Hepatocyte (in vitro differentiated cells): Measurements from ENCODE around the gene ABI3. TPM values are rescaled to one million over a fixed set of nuclear protein-coding genes. Genes with fewer than 3 reads are reported as not detected.

ENCODE experiments used
- DNase-seq: peaks from one replicate; pipeline ENCODE4 v3.0.0-alpha.2; 2016; ENCODE audit warnings: low spot score
- H2AFZ ChIP-seq: fragments of 200-600 bp; sonication (generic); 2 replicates; pipeline ENCODE4 v1.6.0; 2016; ENCODE audit warnings: antibody characterized with exemption, mild to moderate bottlenecking
- H3K27ac ChIP-seq: fragments of 200-600 bp; sonication (generic); 2 replicates; pipeline ENCODE4 v1.5.1; 2016; ENCODE audit warnings: mild to moderate bottlenecking
- H3K27me3 ChIP-seq: fragments of 200-600 bp; sonication (generic); 2 replicates; pipeline ENCODE4 v1.6.1; 2016
- H3K36me3 ChIP-seq: fragments of 200-600 bp; sonication (generic); replicated peaks from 2 replicates; pipeline ENCODE4 v1.5.1; 2016; ENCODE audit warnings: low read depth; ENCODE audit not compliant: insufficient read depth
- H3K4me1 ChIP-seq: fragments of 200-600 bp; sonication (generic); 2 replicates; pipeline ENCODE4 v1.5.1; 2016; ENCODE audit warnings: mild to moderate bottlenecking, moderate library complexity; ENCODE audit not compliant: insufficient read depth
- H3K4me2 ChIP-seq: fragments of 200-600 bp; sonication (generic); 2 replicates; pipeline ENCODE4 v1.6.0; 2016
- H3K4me3 ChIP-seq: fragments of 200-600 bp; sonication (generic); 2 replicates; pipeline ENCODE4 v1.5.1; 2016; ENCODE audit warnings: mild to moderate bottlenecking
- H3K79me2 ChIP-seq: fragments of 200-600 bp; sonication (generic); 2 replicates; pipeline ENCODE4 v1.6.0; 2017; ENCODE audit warnings: mild to moderate bottlenecking
- H3K9me2 ChIP-seq: fragments of 200-600 bp; sonication (generic); replicated peaks from 2 replicates; pipeline ENCODE4 v1.6.0; 2017; ENCODE audit warnings: mild to moderate bottlenecking; ENCODE audit not compliant: insufficient read depth
- H3K9me3 ChIP-seq: fragments of 200-600 bp; sonication (generic); 2 replicates; pipeline ENCODE4 v1.5.1; 2016; ENCODE audit warnings: low read depth, mild to moderate bottlenecking
- H4K20me1 ChIP-seq: fragments of 200-600 bp; sonication (generic); 2 replicates; pipeline ENCODE4 v1.6.0; 2016; ENCODE audit warnings: mild to moderate bottlenecking; ENCODE audit not compliant: insufficient read depth, poor library complexity, severe bottlenecking
- EZH2 ChIP-seq: fragments of 200-600 bp; sonication (generic); IDR thresholded peaks from 2 replicates; pipeline ENCODE4 v1.6.1; 2016; ENCODE audit warnings: antibody characterized with exemption, mild to moderate bottlenecking, borderline replicate concordance
- EZH2phosphoT487 ChIP-seq: fragments of 200-600 bp; sonication (generic); IDR thresholded peaks from one replicate; pipeline ENCODE4 v1.6.1; 2018; ENCODE audit warnings: antibody characterized with exemption, mild to moderate bottlenecking, low read depth, moderate library complexity; ENCODE audit not compliant: unreplicated experiment, severe bottlenecking
- WGBS: methylation state at CpG from one replicate; pipeline ENCODE4 v1.1.6; 2016; ENCODE audit warnings: low lambda C conversion rate; ENCODE audit errors: missing lambda C conversion rate; 5-methylcytosine and 5-hydroxymethylcytosine counted together
- polyA plus RNA-seq: library from polyadenylated mRNA; unstranded; fragments of >200 nt; fragmentation: Nextera tagmentation; extraction: Ambion mirVana; gene quantifications from 2 replicates; pipeline ENCODE4 v1.2.1, GENCODE V29; 2016
- total RNA-seq: library from RNA; depleted of rRNA; stranded (reverse); fragments of >200 nt; gene quantifications from 2 replicates; pipeline ENCODE4 v1.2.3, GENCODE V29; 2014
- TF ChIP-seq, protein P1 (sequence below): fragments of 200-600 bp; sonication (generic); IDR thresholded peaks from 2 replicates; pipeline ENCODE4 v1.5.1; 2016; ENCODE audit warnings: antibody characterized with exemption, mild to moderate bottlenecking; ENCODE audit not compliant: poor library complexity

ABI3 gene
- total and polyA plus RNA-seq, 2 experiments from 2014 or later, result 0.13 to 0.29 TPM

DNA sequence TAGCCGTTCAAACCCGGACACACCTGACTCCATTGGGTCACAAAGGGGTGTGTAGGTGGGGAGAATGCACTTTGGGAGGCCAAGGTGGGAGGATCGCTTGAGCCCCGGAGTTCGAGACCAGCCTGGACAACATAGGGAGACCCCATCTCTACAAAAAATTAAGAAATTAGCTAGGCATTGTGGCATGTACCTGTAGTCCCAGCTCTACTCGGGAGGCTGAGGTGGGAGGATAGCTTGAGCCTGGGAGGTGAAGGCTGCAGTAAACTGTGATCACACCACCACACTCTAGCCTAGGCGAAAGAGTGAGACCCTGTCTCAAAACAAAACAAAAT lies 21.0 kb downstream of the ABI3 start:
- WGBS, result 76% methylated on average over 7 of the region's 7 CpGs
- no peaks in the 10 kb centered on the region for H3K9me3 ChIP-seq
- H3K36me3 ChIP-seq, result no peaks in the 10 kb centered on the region
- no peak overlapping the region for H3K27ac ChIP-seq
- H3K9me2 ChIP-seq, result no peaks in the 10 kb centered on the region
- peak overlapping the region; percentile 47 for H2AFZ ChIP-seq
- H3K4me2 ChIP-seq, result no peak overlapping the region
- H3K79me2 ChIP-seq, result no peaks in the 10 kb centered on the region
- peaks cover 34% of the 10 kb centered on the region for H3K27me3 ChIP-seq
- no peaks in the 10 kb centered on the region for H4K20me1 ChIP-seq
- DNase-seq, result no peak
- peaks cover 6% of the 10 kb centered on the region for H3K4me1 ChIP-seq
- no peak overlapping the region for H3K4me3 ChIP-seq
- TF ChIP-seq EZH2 (no peak), EZH2phosphoT487 (no peak)
- TF ChIP-seq, protein P1, sequence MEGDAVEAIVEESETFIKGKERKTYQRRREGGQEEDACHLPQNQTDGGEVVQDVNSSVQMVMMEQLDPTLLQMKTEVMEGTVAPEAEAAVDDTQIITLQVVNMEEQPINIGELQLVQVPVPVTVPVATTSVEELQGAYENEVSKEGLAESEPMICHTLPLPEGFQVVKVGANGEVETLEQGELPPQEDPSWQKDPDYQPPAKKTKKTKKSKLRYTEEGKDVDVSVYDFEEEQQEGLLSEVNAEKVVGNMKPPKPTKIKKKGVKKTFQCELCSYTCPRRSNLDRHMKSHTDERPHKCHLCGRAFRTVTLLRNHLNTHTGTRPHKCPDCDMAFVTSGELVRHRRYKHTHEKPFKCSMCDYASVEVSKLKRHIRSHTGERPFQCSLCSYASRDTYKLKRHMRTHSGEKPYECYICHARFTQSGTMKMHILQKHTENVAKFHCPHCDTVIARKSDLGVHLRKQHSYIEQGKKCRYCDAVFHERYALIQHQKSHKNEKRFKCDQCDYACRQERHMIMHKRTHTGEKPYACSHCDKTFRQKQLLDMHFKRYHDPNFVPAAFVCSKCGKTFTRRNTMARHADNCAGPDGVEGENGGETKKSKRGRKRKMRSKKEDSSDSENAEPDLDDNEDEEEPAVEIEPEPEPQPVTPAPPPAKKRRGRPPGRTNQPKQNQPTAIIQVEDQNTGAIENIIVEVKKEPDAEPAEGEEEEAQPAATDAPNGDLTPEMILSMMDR, result no peak

DNA sequence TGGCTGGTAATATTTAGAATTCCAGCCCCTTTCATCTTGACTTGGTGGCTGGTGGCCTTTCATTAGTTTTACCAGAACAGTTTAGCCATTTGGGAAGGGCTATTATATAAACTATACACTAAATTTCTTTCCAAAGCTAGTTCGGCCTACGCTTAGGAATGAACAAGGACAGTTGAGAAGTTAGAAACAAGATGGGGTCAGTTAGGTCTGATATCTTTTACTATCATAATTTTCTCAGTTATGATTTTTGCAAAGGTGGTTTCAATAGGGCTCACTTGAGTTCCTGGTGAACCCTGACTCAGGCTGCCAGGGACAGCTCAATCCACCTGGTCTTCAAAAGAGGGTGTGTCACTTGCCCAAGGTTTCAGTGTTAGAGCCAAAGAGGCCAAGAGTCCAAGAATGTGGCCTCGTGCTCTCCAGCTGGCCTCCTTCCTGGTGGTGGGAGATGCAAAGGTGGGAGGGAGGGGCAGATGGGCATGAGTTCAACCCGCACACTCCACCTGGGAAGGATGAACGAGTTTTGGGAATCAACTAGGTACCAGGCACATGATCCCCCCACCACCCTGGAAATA lies 24.1 kb downstream of the ABI3 start:
- H3K36me3 ChIP-seq, result no peaks in the 10 kb centered on the region
- no peak for DNase-seq
- no peak overlapping the region for H3K4me3 ChIP-seq
- H3K9me2 ChIP-seq, result no peaks in the 10 kb centered on the region
- no peaks in the 10 kb centered on the region for H4K20me1 ChIP-seq
- no peak overlapping the region for H3K4me2 ChIP-seq
- TF ChIP-seq EZH2 (no peak), EZH2phosphoT487 (no peak)
- TF ChIP-seq, protein P1, result no peak
- H3K27ac ChIP-seq, result no peak overlapping the region
- peaks cover 6% of the 10 kb centered on the region for H3K4me1 ChIP-seq
- H3K79me2 ChIP-seq, result no peaks in the 10 kb centered on the region
- H2AFZ ChIP-seq, result no peak overlapping the region
- peaks cover 19% of the 10 kb centered on the region for H3K27me3 ChIP-seq
- no peaks in the 10 kb centered on the region for H3K9me3 ChIP-seq
- 88% methylated on average over 5 of the region's 5 CpGs for WGBS

DNA sequence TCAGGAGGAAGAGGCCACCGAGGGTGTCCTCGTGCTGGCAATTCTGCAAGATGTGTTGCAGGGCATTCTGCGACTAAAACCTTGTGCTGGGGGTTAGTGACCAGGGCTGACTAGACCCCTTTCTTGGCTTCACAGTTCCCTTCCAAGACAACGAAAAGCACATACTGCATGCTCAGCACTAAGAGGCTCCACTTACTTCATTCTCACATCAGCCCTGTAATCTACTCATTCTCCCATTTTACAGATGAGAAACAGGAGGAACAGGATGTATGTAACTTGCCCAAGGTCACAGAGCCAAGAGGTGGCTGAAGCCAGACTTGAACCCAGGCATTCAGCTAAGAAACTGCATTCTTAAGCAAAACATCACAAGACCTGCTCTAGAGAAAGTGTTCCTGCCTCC lies 25.4 kb downstream of the ABI3 start:
- 81% methylated on average over 4 of the region's 4 CpGs for WGBS
- H3K36me3 ChIP-seq, result no peaks in the 10 kb centered on the region
- H3K4me2 ChIP-seq, result no peak overlapping the region
- H3K9me3 ChIP-seq, result no peaks in the 10 kb centered on the region
- no peaks in the 10 kb centered on the region for H4K20me1 ChIP-seq
- no peaks in the 10 kb centered on the region for H3K9me2 ChIP-seq
- peaks cover 11% of the 10 kb centered on the region for H3K27me3 ChIP-seq
- no peak for DNase-seq
- TF ChIP-seq EZH2phosphoT487 (no peak), EZH2 (no peak)
- TF ChIP-seq, protein P1, result no peak
- no peaks in the 10 kb centered on the region for H3K79me2 ChIP-seq
- no peaks in the 10 kb centered on the region for H3K4me1 ChIP-seq
- H3K27ac ChIP-seq, result no peak overlapping the region
- H2AFZ ChIP-seq, result no peak overlapping the region
- H3K4me3 ChIP-seq, result no peak overlapping the region

DNA sequence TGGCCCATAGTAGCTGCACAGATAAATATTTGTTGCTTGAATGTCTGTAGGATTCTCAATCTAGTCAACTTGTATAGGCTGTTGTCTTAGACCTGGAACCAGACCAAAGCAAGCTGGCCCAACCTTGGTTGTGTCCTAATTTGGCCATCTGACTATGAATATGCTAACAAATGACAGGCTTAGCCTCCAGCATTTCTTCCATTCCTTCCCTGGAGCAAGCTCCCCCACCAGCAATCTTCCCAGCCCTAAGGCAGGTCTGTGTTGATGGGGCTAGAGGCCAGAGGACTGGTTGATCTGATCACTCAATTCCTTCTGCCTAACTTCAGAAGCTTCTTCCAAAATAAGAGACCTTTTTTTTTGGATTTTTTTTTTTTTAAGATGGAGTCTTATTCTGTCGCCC lies 29.5 kb downstream of the ABI3 start:
- no peaks in the 10 kb centered on the region for H3K27me3 ChIP-seq
- no peaks in the 10 kb centered on the region for H3K9me2 ChIP-seq
- H3K9me3 ChIP-seq, result no peaks in the 10 kb centered on the region
- no peaks in the 10 kb centered on the region for H3K79me2 ChIP-seq
- H3K4me1 ChIP-seq, result no peaks in the 10 kb centered on the region
- no peak overlapping the region for H3K4me3 ChIP-seq
- H3K36me3 ChIP-seq, result no peaks in the 10 kb centered on the region
- no peak overlapping the region for H3K4me2 ChIP-seq
- no peak overlapping the region for H3K27ac ChIP-seq
- no peak overlapping the region for H2AFZ ChIP-seq
- no peaks in the 10 kb centered on the region for H4K20me1 ChIP-seq
- no peak for TF ChIP-seq EZH2
- TF ChIP-seq, protein P1, result no peak
- TF ChIP-seq EZH2phosphoT487, result no peak
- no peak for DNase-seq
- WGBS, result 100% methylated on average over 1 of the region's 1 CpG
